K562 (cell line): Measurements from ENCODE around the gene NELL1. TPM values are rescaled to one million over a fixed set of nuclear protein-coding genes. Genes with fewer than 3 reads are reported as not detected.

ENCODE experiments used
- ATAC-seq: fragments of 200-7000 bp; cut with Tn5 transposase; 3 replicates; pipeline ENCODE4 v1.9.1; 2020; ENCODE audit warnings: moderate library complexity
- BruUV-seq: library from RNA; stranded (reverse); fragments of 400-500 nt; replicated peaks from 2 replicates; lab custom pipeline; 2021; lab: Mats Ljungman, UMichigan
- CTCF ChIA-PET: fragments of 300-600 bp; formaldehyde crosslinking; extraction: SDS; loops from one replicate; lab custom pipeline; 2021; ENCODE audit warnings: low intra/inter-chr PET ratio; lab: Yijun Ruan, JAX
- POLR2A ChIA-PET: fragments of 300-600, 350-650 bp; sonication (Branson Sonifier 250); formaldehyde crosslinking; extraction: SDS; loops from one replicate; lab custom pipeline; 2021; ENCODE audit warnings: antibody characterized with exemption, inconsistent platforms; lab: Yijun Ruan, JAX
- DNase-seq, 4 experiments: peaks; one replicate each; pipeline versions ENCODE4 v3.0.0 to v3.0.0-alpha.2; 2011 to 2018; ENCODE audit warnings: low spot score in 3 of 4, mixed read lengths in 3 of 4; ENCODE audit errors: extremely low read depth in 1 of 4
- FAIRE-seq: peaks from 2 replicates; lab custom pipeline; 2011; peaks lifted over from hg19 to GRCh38; lab: Jason Lieb, UNC
- H2AFZ ChIP-seq: 2 replicates; pipeline ENCODE4 v1.6.0; 2011; ENCODE audit warnings: low read depth, low read length, control low read depth, inconsistent platforms
- H3K27ac ChIP-seq: fragments of 200-600 bp; 3 replicates; pipeline ENCODE4 v1.8.0; 2011; ENCODE audit warnings: low read depth, mild to moderate bottlenecking, control low read depth, inconsistent platforms, low read length, moderate library complexity, mixed read lengths; ENCODE audit errors: extremely low read depth
- H3K27me3 ChIP-seq, 2 experiments: fragments of 300-600 bp in 1 of 2; 2 replicates in 1 of 2; 3 replicates in 1 of 2; pipeline versions ENCODE4 v1.6.0 to v1.8.0; 2011; ENCODE audit warnings: inconsistent platforms in 2 of 2, low read length in 2 of 2, mild to moderate bottlenecking in 1 of 2, mixed read lengths in 1 of 2, moderate library complexity in 1 of 2; ENCODE audit not compliant: control insufficient read depth in 2 of 2, insufficient read depth in 2 of 2
- H3K36me3 ChIP-seq: fragments of 300-600 bp; 3 replicates; pipeline ENCODE4 v1.8.0; 2011; ENCODE audit warnings: mild to moderate bottlenecking, low read length, inconsistent platforms; ENCODE audit not compliant: control insufficient read depth, insufficient read depth
- H3K4me1 ChIP-seq, 2 experiments: fragments of 200-600 bp in 1 of 2; replicated peaks in 1 of 2; 2 replicates in 1 of 2; 3 replicates in 1 of 2; pipeline versions ENCODE4 v1.5.1 to v1.8.0; 2011; ENCODE audit warnings: inconsistent platforms in 2 of 2, low read length in 2 of 2, mild to moderate bottlenecking in 1 of 2, mixed read lengths in 1 of 2, moderate library complexity in 1 of 2; ENCODE audit not compliant: control insufficient read depth in 2 of 2, insufficient read depth in 2 of 2
- H3K4me2 ChIP-seq: 2 replicates; pipeline ENCODE4 v1.6.1; 2011; ENCODE audit warnings: low read length, control low read depth, inconsistent platforms, mixed read lengths; ENCODE audit not compliant: insufficient read depth
- H3K4me3 ChIP-seq: fragments of 200-600 bp; sonication (generic), shearing (Covaris generic); 2 replicates; pipeline ENCODE4 v1.5.1; 2016; ENCODE audit warnings: control low read depth, inconsistent platforms
- H3K79me2 ChIP-seq: fragments of 200-600 bp; 3 replicates; pipeline ENCODE4 v1.8.0; 2011; ENCODE audit warnings: low read length, inconsistent platforms; ENCODE audit not compliant: control insufficient read depth, insufficient read depth
- H3K9ac ChIP-seq, 2 experiments: 2 replicates each; pipeline versions ENCODE4 v1.6.0 to v1.6.1; 2011; ENCODE audit warnings: low read depth in 2 of 2, low read length in 2 of 2, control low read depth in 1 of 2, inconsistent platforms in 1 of 2, mild to moderate bottlenecking in 1 of 2, mixed read lengths in 1 of 2; ENCODE audit not compliant: insufficient read depth in 1 of 2
- H3K9me1 ChIP-seq: one replicate; pipeline ENCODE4 v1.6.0; 2011; ENCODE audit warnings: inconsistent platforms, mild to moderate bottlenecking, low read length, moderate library complexity; ENCODE audit not compliant: control insufficient read depth, insufficient read depth
- H3K9me3 ChIP-seq: replicated peaks from 2 replicates; pipeline ENCODE4 v1.5.1; 2011; ENCODE audit warnings: low read depth, low read length, inconsistent platforms; ENCODE audit not compliant: control insufficient read depth, insufficient read depth
- H4K20me1 ChIP-seq: replicated peaks from 2 replicates; pipeline ENCODE4 v1.6.1; 2011; ENCODE audit warnings: low read length, inconsistent platforms, mixed read lengths; ENCODE audit not compliant: control insufficient read depth, insufficient read depth
- BCL6 ChIP-seq: fragments of 250-450 bp; sonication (Bioruptor Pico); IDR thresholded peaks from 2 replicates; pipeline ENCODE4 v1.4.0; 2020
- BDP1 ChIP-seq: IDR thresholded peaks from 3 replicates; pipeline ENCODE4 v1.6.1; 2011; ENCODE audit not compliant: insufficient read length, insufficient read depth
- BHLHE40 ChIP-seq: IDR thresholded peaks from 2 replicates; pipeline ENCODE4 v1.6.1; 2011; ENCODE audit warnings: low read length, improper control_type of control experiment
- DLX4 ChIP-seq: fragments of 250-450 bp; sonication (Bioruptor Pico); IDR thresholded peaks from 2 replicates; pipeline ENCODE4 v1.6.1; 2021; ENCODE audit warnings: mild to moderate bottlenecking
- DPF2 ChIP-seq: fragments of 450-650 bp; IDR thresholded peaks from 2 replicates; pipeline ENCODE4 v1.6.1; 2016
- FOXK1 ChIP-seq: sonication (generic); formaldehyde crosslinking; IDR thresholded peaks from 2 replicates; pipeline ENCODE4 v1.8.0; 2022; ENCODE audit warnings: missing genetic modification reagents, mild to moderate bottlenecking, borderline replicate concordance
- JUNB ChIP-seq: fragments of 450-650 bp; formaldehyde crosslinking; conservative IDR thresholded peaks from 2 replicates; pipeline ENCODE4 v1.4.0; 2020; ENCODE audit warnings: mild to moderate bottlenecking
- KHSRP ChIP-seq: fragments of 450-650 bp; IDR thresholded peaks from 2 replicates; pipeline ENCODE4 v1.6.1; 2017
- MAFG ChIP-seq: fragments of 450-650 bp; conservative IDR thresholded peaks from 2 replicates; pipeline ENCODE4 v1.6.1; 2016; ENCODE audit warnings: missing genetic modification characterization, missing compliant biosample characterization
- PHB2 ChIP-seq: fragments of 450-650 bp; IDR thresholded peaks from 2 replicates; pipeline ENCODE4 v1.6.1; 2017; ENCODE audit warnings: low read depth
- ZNF408 ChIP-seq: fragments of 250-450 bp; sonication (Bioruptor Pico); IDR thresholded peaks from 2 replicates; pipeline ENCODE4 v1.4.0; 2020; ENCODE audit warnings: low read depth, mild to moderate bottlenecking, moderate library complexity
- WGBS: fragments of 100-300 bp; shearing (Covaris generic); methylation state at CpG from one replicate; pipeline ENCODE4 v1.1.6; 2016; ENCODE audit warnings: low coverage, mixed read lengths; ENCODE audit not compliant: insufficient coverage; ENCODE audit errors: missing lambda C conversion rate; 5-methylcytosine and 5-hydroxymethylcytosine counted together
- in situ Hi-C: fragments of 300-500 bp; cut with MboI; formaldehyde crosslinking; loops from 4 replicates; pipeline ENCODE4 v1.15.0; 2018; ENCODE audit warnings: inconsistent platforms, mixed read lengths
- intact Hi-C: fragments of 100-400 bp; cut with micrococcal nuclease; formaldehyde crosslinking; loops from 2 replicates; pipeline ENCODE4 v1.14.2; 2022
- polyA plus RNA-seq, 8 experiments: library from polyadenylated mRNA; depleted of rRNA in 4 of 8; stranded (reverse) in 5 of 8; unstranded in 3 of 8; fragments of >200 nt; fragmentation: Nextera tagmentation in 2 of 8; fragmentation: Illumina TruSeq in 1 of 8; extraction: Ambion mirVana in 2 of 8; extraction: Trizol in 1 of 8; gene quantifications; 2 replicates each; pipeline versions ENCODE4 v1.2.1 to v1.2.3, GENCODE V29; 2011 to 2014; ENCODE audit warnings: inconsistent platforms in 1 of 8, missing spikeins in 1 of 8
- total RNA-seq, 7 experiments: library from RNA; depleted of rRNA in 6 of 7; stranded (reverse); fragments of >200 nt in 6 of 7; fragmentation: Illumina TruSeq in 2 of 7; extraction: Trizol in 2 of 7; gene quantifications; 2 replicates each; pipeline versions ENCODE4 v1.2.1 to v1.2.3, GENCODE V29; 2011 to 2021; ENCODE audit warnings: low replicate concordance in 1 of 7

The NELL1 gene
- total and polyA plus RNA-seq, 9 of the 15 experiments (the other 6 are each of a cell fraction or from before 2014, with no cell fraction given): not detected

GRCh38 chr11:21026685-21027084 lies 357.3 kb downstream of the NELL1 start:
- FAIRE-seq: no peak
- in situ Hi-C loops: no loop called here
- no peak for TF ChIP-seq DPF2
- no peak for TF ChIP-seq MAFG (tag)
- TF ChIP-seq JUNB (CRISPR knock-in tag): no peak
- TF ChIP-seq FOXK1 (CRISPR knock-in tag): no peak
- no peak for TF ChIP-seq PHB2
- TF ChIP-seq DLX4 (CRISPR knock-in tag): no peak
- no peak for TF ChIP-seq BHLHE40

GRCh38 chr11:21037850-21038249 lies 368.5 kb downstream of the NELL1 start:
- no peak for TF ChIP-seq BDP1
- no peak for TF ChIP-seq BCL6 (CRISPR knock-in tag)
- TF ChIP-seq ZNF408 (CRISPR knock-in tag): no peak
- no peak for TF ChIP-seq KHSRP
- FAIRE-seq: no peak
- Histone ChIP-seq H3K9me1 (no peaks in the 10 kb centered on the region), H3K27me3 (no peaks in the 10 kb centered on the region), H4K20me1 (no peaks in the 10 kb centered on the region), H2AFZ (no peak overlapping the region), H3K9me3 (no peaks in the 10 kb centered on the region; the same call in 1 of the 2 replicates), H3K4me3 (no peak overlapping the region), H3K79me2 (no peaks in the 10 kb centered on the region), H3K36me3 (no peaks in the 10 kb centered on the region), H3K9ac (no peak overlapping the region), H3K4me1 (no peaks in the 10 kb centered on the region), H3K27ac (no peak overlapping the region), H3K4me2 (no peak overlapping the region)
- BruUV-seq: no TSS peak
- in situ Hi-C loops: no loop called here
- intact Hi-C loops: no loop called here
- CTCF ChIA-PET: no interaction called here
- no peak for DNase-seq
- WGBS: 3% methylated on average over 2 of the region's 2 CpGs
- no peak for ATAC-seq
- POLR2A ChIA-PET: no interaction called here

More at GRCh38 chr11:21026685-21027084, 357.3 kb downstream of the NELL1 start:
- H3K4me3 ChIP-seq: no peak overlapping the region
- no peaks in the 10 kb centered on the region for H3K4me1 ChIP-seq
- BruUV-seq: no TSS peak
- H3K27ac ChIP-seq: no peak overlapping the region
- no peaks in the 10 kb centered on the region for H3K9me1 ChIP-seq
- DNase-seq (no peak), ATAC-seq (no peak)
- H2AFZ ChIP-seq: no peak overlapping the region
- no peaks in the 10 kb centered on the region for H4K20me1 ChIP-seq
- 0% methylated on average over 1 of the region's 1 CpG for WGBS
- CTCF ChIA-PET: no interaction called here
- POLR2A ChIA-PET: no interaction called here
- H3K4me2 ChIP-seq: no peak overlapping the region
- intact Hi-C loops: no loop called here
- 0 out of 2 replicates have a peak, but pooled peaks cover 2% of the 10 kb centered on the region for H3K9me3 ChIP-seq
- no peaks in the 10 kb centered on the region for H3K79me2 ChIP-seq
- no peaks in the 10 kb centered on the region for H3K36me3 ChIP-seq
- no peaks in the 10 kb centered on the region for H3K27me3 ChIP-seq
- H3K9ac ChIP-seq: no peak overlapping the region
